ENCODE results near the gene TAF1D.
"Not testable (repeated sequence)": the region's sequence is repeated elsewhere in the genome, so short reads cannot be mapped to it uniquely, and the experiment has no call there.

The TAF1D gene

GRCh38 chr11:93746101-93746500 is 4.8 kb upstream of the TAF1D start:
- DNase-seq = no peak

- DNase-seq = not testable (repeated sequence)
These were observed 3.9 kb upstream of the TAF1D start for GRCh38 chr11:93745005-93745755.

- DNase-seq = no peak
These were observed 3.3 kb upstream of the TAF1D start for GRCh38 chr11:93744669-93745004.

- DNase-seq = no peak
These were observed 2.0 kb upstream of the TAF1D start for GRCh38 chr11:93743291-93743690.

GRCh38 chr11:93741882-93742226 is 559 bp upstream of the TAF1D start:
- peak; percentile 37 to 44 for DNase-seq

- DNase-seq = peak; percentile 48 to 61
These were observed 583 bp downstream of the TAF1D start for GRCh38 chr11:93740730-93741093.

- DNase-seq = no peak
These were observed 1.1 kb downstream of the TAF1D start for GRCh38 chr11:93740031-93740729.

- no peak for DNase-seq
These were observed 2.6 kb downstream of the TAF1D start for GRCh38 chr11:93738647-93739081.

- no peak for DNase-seq
These were observed 3.2 kb downstream of the TAF1D start for GRCh38 chr11:93737904-93738612.

GRCh38 chr11:93736129-93736528 is 5.2 kb downstream of the TAF1D start:
- no peak for DNase-seq

GRCh38 chr11:93735627-93736026 is 5.7 kb downstream of the TAF1D start:
- DNase-seq = no peak

- no peak for DNase-seq
These were observed 6.7 kb downstream of the TAF1D start for GRCh38 chr11:93734427-93735222.

- no peak for DNase-seq
These were observed 7.8 kb downstream of the TAF1D start for GRCh38 chr11:93733474-93733873.

- no peak for DNase-seq
These were observed 8.9 kb downstream of the TAF1D start for GRCh38 chr11:93732237-93732892.

- DNase-seq = no peak
These were observed 10.9 kb downstream of the TAF1D start for GRCh38 chr11:93730108-93731107.

GRCh38 chr11:93729129-93729616 is 12.1 kb downstream of the TAF1D start:
- no peak for DNase-seq

- DNase-seq = no peak
These were observed 12.5 kb downstream of the TAF1D start for GRCh38 chr11:93728792-93729128.

GRCh38 chr11:93727985-93728791 is 13.1 kb downstream of the TAF1D start:
- no peak for DNase-seq

- no peak for DNase-seq
These were observed 17.2 kb downstream of the TAF1D start for GRCh38 chr11:93724089-93724488.

GRCh38 chr11:93720522-93720921 is 20.8 kb downstream of the TAF1D start:
- DNase-seq = no peak
